ENCODE measurements around the gene WDR37. TPM values are rescaled to one million over a fixed set of nuclear protein-coding genes. Genes with fewer than 3 reads are reported as not detected.

WDR37 gene
- total and polyA plus RNA-seq, 9 of the 15 experiments (the other 6 are each of a cell fraction or from before 2014, with no cell fraction given), result 2.3 to 11.6 (median 6.7) TPM

- TF ChIP-seq RERE (CRISPR knock-in tag; IDR thresholded peaks at IDR 0.05; ENCODE audit: borderline replicate concordance) (no peak), HDAC6 (IDR thresholded peaks at IDR 0.05; ENCODE audit: low read depth, low read length) (0 out of 2 replicates have a peak, but pooled peaks have one; percentile 29), RNF2 (IDR thresholded peaks at IDR 0.05) (peak; percentile 6; the same call in 1 of the 2 replicates)
- TF ChIP-seq, protein P1, sequence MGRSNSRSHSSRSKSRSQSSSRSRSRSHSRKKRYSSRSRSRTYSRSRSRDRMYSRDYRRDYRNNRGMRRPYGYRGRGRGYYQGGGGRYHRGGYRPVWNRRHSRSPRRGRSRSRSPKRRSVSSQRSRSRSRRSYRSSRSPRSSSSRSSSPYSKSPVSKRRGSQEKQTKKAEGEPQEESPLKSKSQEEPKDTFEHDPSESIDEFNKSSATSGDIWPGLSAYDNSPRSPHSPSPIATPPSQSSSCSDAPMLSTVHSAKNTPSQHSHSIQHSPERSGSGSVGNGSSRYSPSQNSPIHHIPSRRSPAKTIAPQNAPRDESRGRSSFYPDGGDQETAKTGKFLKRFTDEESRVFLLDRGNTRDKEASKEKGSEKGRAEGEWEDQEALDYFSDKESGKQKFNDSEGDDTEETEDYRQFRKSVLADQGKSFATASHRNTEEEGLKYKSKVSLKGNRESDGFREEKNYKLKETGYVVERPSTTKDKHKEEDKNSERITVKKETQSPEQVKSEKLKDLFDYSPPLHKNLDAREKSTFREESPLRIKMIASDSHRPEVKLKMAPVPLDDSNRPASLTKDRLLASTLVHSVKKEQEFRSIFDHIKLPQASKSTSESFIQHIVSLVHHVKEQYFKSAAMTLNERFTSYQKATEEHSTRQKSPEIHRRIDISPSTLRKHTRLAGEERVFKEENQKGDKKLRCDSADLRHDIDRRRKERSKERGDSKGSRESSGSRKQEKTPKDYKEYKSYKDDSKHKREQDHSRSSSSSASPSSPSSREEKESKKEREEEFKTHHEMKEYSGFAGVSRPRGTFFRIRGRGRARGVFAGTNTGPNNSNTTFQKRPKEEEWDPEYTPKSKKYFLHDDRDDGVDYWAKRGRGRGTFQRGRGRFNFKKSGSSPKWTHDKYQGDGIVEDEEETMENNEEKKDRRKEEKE (IDR thresholded peaks at IDR 0.05; ENCODE audit: borderline replicate concordance in 1 of 2, control insufficient read depth in 1 of 2, low read depth in 2 of 2, low read length in 1 of 2), result no peak
Observed at GRCh38 chr10:1159131-1160061, 103.2 kb downstream of the WDR37 start (continued).

Data from K562 (cell line).